Measurements from ENCODE around the gene NAB2. TPM values are rescaled to one million over a fixed set of nuclear protein-coding genes. Genes with fewer than 3 reads are reported as not detected.
A peak's percentile ranks its signal among the peaks of the same experiment; 100 is the strongest.

Gene NAB2
- total RNA-seq (7.5 TPM), polyA plus RNA-seq (1 to 10 TPM in 2 of 4 donors, under 1 TPM in 2; 0.31 to 1.2 (median 0.90) TPM)

- H3K27me3 ChIP-seq (ENCODE audit: control insufficient read depth, insufficient read depth, low read length), result no peaks in the 10 kb centered on the region
- ATAC-seq (ENCODE audit: low read depth in 2 of 2), result peak; percentile 76 to 79
- H3K27me3 Mint-ChIP-seq, result no peaks in the 10 kb centered on the region
- peak within 1 kb of the TSS; percentile 76 for H3K4me3 ChIP-seq (ENCODE audit: low read depth, low read length)
- H3K4me3 Mint-ChIP-seq, result peak within 1 kb of the TSS; percentile 89 to 97 (median 96)
- H3K4me1 ChIP-seq (ENCODE audit: control insufficient read depth, insufficient read depth, low read length, poor library complexity, severe bottlenecking), result peaks cover 65% of the 10 kb centered on the region
- H3K27ac Mint-ChIP-seq, result peak within 1 kb of the TSS; percentile 82 to 96 (median 95)
- no peaks in the 10 kb centered on the region for H3K9me3 ChIP-seq (ENCODE audit: control insufficient read depth in 2 of 2, low read length in 2 of 2)
- peak; percentile 90 to 97 (median 92) for DNase-seq
- H3K36me3 ChIP-seq (ENCODE audit: control insufficient read depth, insufficient read depth, low read length), result peaks cover 4% of the 10 kb centered on the region
- H3K9me3 Mint-ChIP-seq, result no peaks in the 10 kb centered on the region
- H3K27ac ChIP-seq (ENCODE audit: insufficient read depth, low read length, poor library complexity, severe bottlenecking), result peak within 1 kb of the TSS; percentile 99
- H3K4me1 Mint-ChIP-seq, result peaks cover 11 to 71% (median 37%) of the 10 kb centered on the region in 4 donors
- H3K36me3 Mint-ChIP-seq, result peaks cover 8% of the 10 kb centered on the region
Measured at GRCh38 chr12:57088354-57089270, at the start of gene NAB2. Gene NAB2, plus strand, starts transcription at chr12:57089114. Its CDS starts 158 bp downstream, at chr12:57089272.

GRCh38 chr12:57040211-57040610, 48.7 kb upstream of the NAB2 start:
- no peak overlapping the region for H3K27ac ChIP-seq (ENCODE audit: insufficient read depth, low read length, poor library complexity, severe bottlenecking)
- no peak overlapping the region for H3K4me3 ChIP-seq (ENCODE audit: low read depth, low read length)
- H3K27ac Mint-ChIP-seq, result no peak overlapping the region
- H3K36me3 ChIP-seq (ENCODE audit: control insufficient read depth, insufficient read depth, low read length), result no peaks in the 10 kb centered on the region
- H3K9me3 Mint-ChIP-seq, result no peaks in the 10 kb centered on the region
- H3K27me3 ChIP-seq (ENCODE audit: control insufficient read depth, insufficient read depth, low read length), result peaks cover 3% of the 10 kb centered on the region
- H3K27me3 Mint-ChIP-seq, result peaks cover 2% of the 10 kb centered on the region
- no peak for ATAC-seq (ENCODE audit: low read depth in 2 of 2)
- H3K4me3 Mint-ChIP-seq, result no peak overlapping the region
- no peak for DNase-seq
- H3K4me1 ChIP-seq (ENCODE audit: control insufficient read depth, insufficient read depth, low read length, poor library complexity, severe bottlenecking), result no peaks in the 10 kb centered on the region
- H3K9me3 ChIP-seq (ENCODE audit: control insufficient read depth in 2 of 2, low read length in 2 of 2), result no peaks in the 10 kb centered on the region
- peaks cover 0 to 6% (median 0%) of the 10 kb centered on the region in 4 donors for H3K4me1 Mint-ChIP-seq
- H3K36me3 Mint-ChIP-seq, result no peaks in the 10 kb centered on the region

- Histone ChIP-seq H3K4me3 (ENCODE audit: low read depth, low read length) (no peak overlapping the region), H3K9me3 (ENCODE audit: control insufficient read depth in 2 of 2, low read length in 2 of 2) (no peaks in the 10 kb centered on the region), H3K4me1 (ENCODE audit: control insufficient read depth, insufficient read depth, low read length, poor library complexity, severe bottlenecking) (no peaks in the 10 kb centered on the region), H3K27me3 (ENCODE audit: control insufficient read depth, insufficient read depth, low read length) (peaks cover 3% of the 10 kb centered on the region), H3K36me3 (ENCODE audit: control insufficient read depth, insufficient read depth, low read length) (no peaks in the 10 kb centered on the region), H3K27ac (ENCODE audit: insufficient read depth, low read length, poor library complexity, severe bottlenecking) (no peak overlapping the region)
- Mint-ChIP-seq H3K9me3 (no peaks in the 10 kb centered on the region), H3K27me3 (peaks cover 7% of the 10 kb centered on the region), H3K4me3 (no peak overlapping the region), H3K36me3 (no peaks in the 10 kb centered on the region), H3K27ac (no peak overlapping the region), H3K4me1 (peaks cover 0 to 6% (median 0%) of the 10 kb centered on the region in 4 donors)
- DNase-seq, result no peak
- ATAC-seq (ENCODE audit: low read depth in 2 of 2), result no peak
Measured at GRCh38 chr12:57040750-57041149, 48.2 kb upstream of the NAB2 start.

- Mint-ChIP-seq H3K4me3 (no peak overlapping the region), H3K9me3 (no peaks in the 10 kb centered on the region), H3K36me3 (no peaks in the 10 kb centered on the region), H3K27ac (no peak overlapping the region), H3K27me3 (peaks cover 11% of the 10 kb centered on the region), H3K4me1 (peaks cover 4 to 26% (median 10%) of the 10 kb centered on the region in 4 donors)
- Histone ChIP-seq H3K9me3 (ENCODE audit: control insufficient read depth in 2 of 2, low read length in 2 of 2) (no peaks in the 10 kb centered on the region), H3K36me3 (ENCODE audit: control insufficient read depth, insufficient read depth, low read length) (no peaks in the 10 kb centered on the region), H3K4me1 (ENCODE audit: control insufficient read depth, insufficient read depth, low read length, poor library complexity, severe bottlenecking) (peaks cover 5% of the 10 kb centered on the region), H3K27ac (ENCODE audit: insufficient read depth, low read length, poor library complexity, severe bottlenecking) (no peak overlapping the region), H3K4me3 (ENCODE audit: low read depth, low read length) (no peak overlapping the region), H3K27me3 (ENCODE audit: control insufficient read depth, insufficient read depth, low read length) (peaks cover 3% of the 10 kb centered on the region)
- ATAC-seq (ENCODE audit: low read depth in 2 of 2), result no peak
- DNase-seq, result no peak
Measured at GRCh38 chr12:57042695-57043094, 46.2 kb upstream of the NAB2 start.

- H3K36me3 Mint-ChIP-seq, result no peaks in the 10 kb centered on the region
Measured at GRCh38 chr12:57044468-57044867, 44.4 kb upstream of the NAB2 start.

GRCh38 chr12:57044889-57045288, 44.0 kb upstream of the NAB2 start:
- Histone ChIP-seq H3K4me3 (ENCODE audit: low read depth, low read length) (no peak overlapping the region), H3K36me3 (ENCODE audit: control insufficient read depth, insufficient read depth, low read length) (no peaks in the 10 kb centered on the region), H3K4me1 (ENCODE audit: control insufficient read depth, insufficient read depth, low read length, poor library complexity, severe bottlenecking) (peaks cover 9% of the 10 kb centered on the region), H3K9me3 (ENCODE audit: control insufficient read depth in 2 of 2, low read length in 2 of 2) (no peaks in the 10 kb centered on the region), H3K27ac (ENCODE audit: insufficient read depth, low read length, poor library complexity, severe bottlenecking) (no peak overlapping the region), H3K27me3 (ENCODE audit: control insufficient read depth, insufficient read depth, low read length) (peaks cover 3% of the 10 kb centered on the region)
- Mint-ChIP-seq H3K27me3 (peaks cover 11% of the 10 kb centered on the region), H3K27ac (no peak overlapping the region), H3K36me3 (no peaks in the 10 kb centered on the region), H3K4me3 (no peak overlapping the region), H3K4me1 (peaks cover 6 to 29% (median 10%) of the 10 kb centered on the region in 4 donors), H3K9me3 (no peaks in the 10 kb centered on the region)
- DNase-seq (no peak), ATAC-seq (ENCODE audit: low read depth in 2 of 2) (no peak)

More at GRCh38 chr12:57044468-57044867, 44.4 kb upstream of the NAB2 start:
- H3K4me1 ChIP-seq (ENCODE audit: control insufficient read depth, insufficient read depth, low read length, poor library complexity, severe bottlenecking), result peaks cover 9% of the 10 kb centered on the region
- no peak overlapping the region for H3K4me3 Mint-ChIP-seq
- H3K9me3 Mint-ChIP-seq, result no peaks in the 10 kb centered on the region
- DNase-seq (no peak), ATAC-seq (ENCODE audit: low read depth in 2 of 2) (no peak)
- no peaks in the 10 kb centered on the region for H3K9me3 ChIP-seq (ENCODE audit: control insufficient read depth in 2 of 2, low read length in 2 of 2)
- no peaks in the 10 kb centered on the region for H3K36me3 ChIP-seq (ENCODE audit: control insufficient read depth, insufficient read depth, low read length)
- H3K27ac Mint-ChIP-seq, result no peak overlapping the region
- no peak overlapping the region for H3K27ac ChIP-seq (ENCODE audit: insufficient read depth, low read length, poor library complexity, severe bottlenecking)
- H3K4me3 ChIP-seq (ENCODE audit: low read depth, low read length), result no peak overlapping the region
- H3K27me3 Mint-ChIP-seq, result peaks cover 11% of the 10 kb centered on the region
- H3K27me3 ChIP-seq (ENCODE audit: control insufficient read depth, insufficient read depth, low read length), result peaks cover 3% of the 10 kb centered on the region
- peaks cover 6 to 27% (median 10%) of the 10 kb centered on the region in 4 donors for H3K4me1 Mint-ChIP-seq

- no peak overlapping the region for H3K4me3 ChIP-seq (ENCODE audit: low read depth, low read length)
- H3K4me1 ChIP-seq (ENCODE audit: control insufficient read depth, insufficient read depth, low read length, poor library complexity, severe bottlenecking), result peaks cover 9% of the 10 kb centered on the region
- peaks cover 3% of the 10 kb centered on the region for H3K27me3 ChIP-seq (ENCODE audit: control insufficient read depth, insufficient read depth, low read length)
- Mint-ChIP-seq H3K4me1 (peaks cover 6 to 29% (median 10%) of the 10 kb centered on the region in 4 donors), H3K27me3 (peaks cover 11% of the 10 kb centered on the region), H3K4me3 (no peak overlapping the region), H3K9me3 (no peaks in the 10 kb centered on the region), H3K36me3 (no peaks in the 10 kb centered on the region), H3K27ac (peak overlapping the region in 1 of 3 donors; percentile 86)
- no peaks in the 10 kb centered on the region for H3K9me3 ChIP-seq (ENCODE audit: control insufficient read depth in 2 of 2, low read length in 2 of 2)
- ATAC-seq (ENCODE audit: low read depth in 2 of 2) (no peak), DNase-seq (no peak)
- H3K36me3 ChIP-seq (ENCODE audit: control insufficient read depth, insufficient read depth, low read length), result no peaks in the 10 kb centered on the region
- H3K27ac ChIP-seq (ENCODE audit: insufficient read depth, low read length, poor library complexity, severe bottlenecking), result no peak overlapping the region
Measured at GRCh38 chr12:57046086-57046791, 42.7 kb upstream of the NAB2 start.

All from CD4-positive, CD25-positive, alpha-beta regulatory T cell (primary cell).